Astrocyte of the hippocampus (primary cell): ENCODE results near the gene PDZD4.

Experiments
- DNase-seq: peaks from one replicate; pipeline ENCODE4 v3.0.0; 2011; ENCODE audit warnings: low read depth, low spot score

Gene PDZD4

GRCh38 chrX:153814591-153815315 lies 15.6 kb downstream of the PDZD4 start:
- no peak for DNase-seq

- no peak for DNase-seq
Measured at GRCh38 chrX:153813161-153813560, 17.2 kb downstream of the PDZD4 start.

GRCh38 chrX:153812220-153812619 lies 18.1 kb downstream of the PDZD4 start:
- DNase-seq: no peak

GRCh38 chrX:153807976-153808375 lies 22.4 kb downstream of the PDZD4 start:
- DNase-seq: no peak

GRCh38 chrX:153806999-153807575 lies 23.3 kb downstream of the PDZD4 start:
- DNase-seq: no peak

- DNase-seq: no peak
Measured at GRCh38 chrX:153805436-153805835, 24.9 kb downstream of the PDZD4 start.

GRCh38 chrX:153804621-153805020 lies 25.7 kb downstream of the PDZD4 start:
- no peak for DNase-seq

GRCh38 chrX:153804100-153804595 lies 26.2 kb downstream of the PDZD4 start:
- no peak for DNase-seq

- DNase-seq: no peak
Measured at GRCh38 chrX:153803211-153804099, 26.9 kb downstream of the PDZD4 start.

- DNase-seq: peak; percentile 79
Measured at GRCh38 chrX:153802513-153803045, 27.8 kb downstream of the PDZD4 start.

- DNase-seq: no peak
Measured at GRCh38 chrX:153801669-153802068, 28.7 kb downstream of the PDZD4 start.

- DNase-seq: no peak
Measured at GRCh38 chrX:153800746-153801145, 29.6 kb downstream of the PDZD4 start.

GRCh38 chrX:153800177-153800722 lies 30.1 kb downstream of the PDZD4 start:
- DNase-seq: no peak

- no peak for DNase-seq
Measured at GRCh38 chrX:153799326-153799725, 31.0 kb downstream of the PDZD4 start.

GRCh38 chrX:153797415-153798015 lies 32.8 kb downstream of the PDZD4 start:
- no peak for DNase-seq

- peak; percentile 33 for DNase-seq
Measured at GRCh38 chrX:153794897-153795816, 35.2 kb downstream of the PDZD4 start.

GRCh38 chrX:153794018-153794896 lies 36.1 kb downstream of the PDZD4 start, which contains the start of the genes IDH3G and SSR4:
TSS of gene IDH3G (minus strand) at chrX:153794375. CDS start at chrX:153794326, 49 bp downstream.
TSS of gene SSR4 (plus strand) at chrX:153794668. CDS start at chrX:153794688, 20 bp downstream.
- DNase-seq: peak; percentile 96

GRCh38 chrX:153793291-153793690 lies 37.1 kb downstream of the PDZD4 start:
- DNase-seq: no peak

GRCh38 chrX:153792368-153792767 lies 38.0 kb downstream of the PDZD4 start:
- DNase-seq: no peak
